GM18519 (cell line): Measurements from ENCODE around the gene C2orf49.

Experiments used
- ATAC-seq: cut with Tn5 transposase; IDR thresholded peaks from one replicate; pipeline ENCODE4 v1.9.1; 2021; ENCODE audit warnings: mild to moderate bottlenecking, moderate library complexity; ENCODE audit not compliant: unreplicated experiment, low FRiP score

The C2orf49 gene

DNA sequence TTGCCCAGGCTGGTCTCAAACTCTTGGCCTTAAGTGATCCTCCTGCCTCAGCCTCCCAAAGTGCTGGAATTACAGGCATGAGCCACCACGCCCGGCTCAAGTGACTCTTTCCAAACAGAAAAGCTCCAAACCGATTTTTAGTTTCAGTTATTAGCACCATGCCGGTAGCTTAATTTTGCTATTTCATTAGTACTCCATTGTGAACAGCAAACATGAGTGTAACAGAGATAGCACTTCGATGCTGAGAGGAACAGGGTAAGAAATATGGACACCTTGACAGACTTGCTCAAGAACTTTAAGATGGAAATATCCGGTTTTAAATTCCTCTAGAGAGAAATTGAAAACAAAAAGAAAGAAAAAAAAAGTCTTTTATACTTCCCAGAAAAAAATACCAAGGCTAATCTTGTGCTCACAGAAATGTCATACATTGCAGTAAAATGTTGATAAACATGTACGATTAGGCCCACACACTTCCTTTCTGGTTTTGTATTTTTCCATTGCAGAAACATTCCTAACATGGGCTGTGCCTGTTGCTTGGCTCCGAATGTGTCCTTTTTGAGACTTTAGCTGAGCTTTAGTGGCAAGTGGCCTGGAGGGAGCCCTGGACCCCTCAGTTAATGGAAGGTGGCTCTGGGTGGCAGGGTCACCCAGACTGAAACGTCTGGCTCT lies 43.2 kb downstream of the C2orf49 start:
- ATAC-seq: no peak

GRCh38 chr2:105381101-105381668 lies 43.8 kb downstream of the C2orf49 start:
- no peak for ATAC-seq

DNA sequence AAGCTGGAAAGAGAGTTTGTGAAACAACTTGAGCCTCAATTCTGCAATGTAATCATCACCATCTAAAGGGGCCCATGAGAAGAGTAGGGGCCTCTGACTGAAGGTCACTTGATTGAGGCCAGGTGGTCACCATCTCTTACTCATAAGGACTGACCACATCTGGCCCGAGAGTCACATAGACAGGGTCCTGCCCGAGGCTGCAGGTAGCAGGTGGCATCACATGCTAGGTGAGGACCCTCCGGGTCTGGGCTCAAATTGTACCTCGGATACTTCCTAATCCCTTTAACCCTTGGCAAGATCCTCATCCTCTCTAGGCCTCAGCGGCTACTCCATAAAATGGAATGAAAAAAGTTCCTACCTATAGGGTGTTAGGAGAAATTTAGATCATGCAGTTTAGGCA lies 44.8 kb downstream of the C2orf49 start:
- ATAC-seq: no peak

DNA sequence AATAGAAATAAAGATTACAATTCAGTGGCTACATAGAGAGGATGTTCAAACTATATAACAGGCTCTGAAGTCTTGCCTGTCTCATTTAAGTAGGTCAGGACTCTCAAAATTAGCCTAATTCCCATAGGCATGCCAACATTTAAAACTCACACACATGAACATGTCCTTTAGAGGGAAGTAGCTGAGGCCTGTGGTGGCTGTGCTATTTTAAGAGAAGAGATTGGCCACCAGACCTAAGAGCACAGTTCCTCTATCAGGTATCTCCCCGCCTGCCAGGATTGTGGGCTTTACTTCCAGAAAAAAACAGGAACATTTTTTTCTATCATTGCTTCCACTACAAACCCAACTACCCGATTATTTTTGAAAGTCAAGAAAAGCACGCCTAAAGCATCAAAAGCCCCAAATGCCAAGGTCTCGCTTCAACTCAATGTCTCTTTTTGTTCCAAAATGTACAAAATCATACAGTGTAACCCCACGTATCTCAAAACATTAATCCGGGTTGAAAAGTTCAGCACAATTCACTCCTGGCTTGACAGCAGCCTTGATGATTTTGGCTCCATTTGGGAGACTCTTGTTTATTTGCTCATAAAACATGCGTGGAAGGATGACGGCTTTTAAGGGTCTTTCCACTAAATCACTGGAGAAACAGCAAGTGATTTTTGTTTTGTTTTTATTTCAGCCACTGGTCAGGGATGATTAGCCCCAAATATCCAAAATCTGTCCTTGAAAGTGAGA lies 46.3 kb downstream of the C2orf49 start:
- ATAC-seq: no peak

GRCh38 chr2:105384216-105384615 lies 46.9 kb downstream of the C2orf49 start:
- ATAC-seq: no peak

- no peak for ATAC-seq
These were observed 47.5 kb downstream of the C2orf49 start for GRCh38 chr2:105384861-105385260.

GRCh38 chr2:105385731-105386540 lies 48.6 kb downstream of the C2orf49 start:
- no peak for ATAC-seq

DNA sequence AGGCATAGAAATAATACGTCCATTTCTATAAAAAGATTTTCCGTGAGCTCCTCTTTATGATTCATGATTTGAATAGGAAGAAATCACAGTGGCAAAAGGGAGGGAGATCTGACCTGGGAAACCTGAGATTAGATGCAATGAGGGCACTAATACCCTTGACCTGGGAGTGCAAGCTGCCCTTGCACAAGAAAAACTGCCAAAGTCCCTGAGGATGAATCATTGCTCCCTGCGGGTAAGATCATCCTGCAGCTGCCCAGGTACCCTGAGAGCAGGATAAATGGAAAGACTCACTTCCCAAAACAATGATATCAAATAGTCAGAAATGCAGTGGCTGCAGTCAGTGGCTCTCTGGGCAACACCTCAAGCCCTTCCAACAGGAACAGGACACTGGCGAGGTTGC lies 49.9 kb downstream of the C2orf49 start:
- ATAC-seq: no peak

- no peak for ATAC-seq
These were observed 51.6 kb downstream of the C2orf49 start for GRCh38 chr2:105388971-105389381.

- ATAC-seq: no peak
These were observed 53.1 kb downstream of the C2orf49 start for GRCh38 chr2:105390454-105390853.

GRCh38 chr2:105391058-105391627 lies 53.8 kb downstream of the C2orf49 start:
- no peak for ATAC-seq

GRCh38 chr2:105391763-105392662 lies 54.7 kb downstream of the C2orf49 start:
- ATAC-seq: no peak

DNA sequence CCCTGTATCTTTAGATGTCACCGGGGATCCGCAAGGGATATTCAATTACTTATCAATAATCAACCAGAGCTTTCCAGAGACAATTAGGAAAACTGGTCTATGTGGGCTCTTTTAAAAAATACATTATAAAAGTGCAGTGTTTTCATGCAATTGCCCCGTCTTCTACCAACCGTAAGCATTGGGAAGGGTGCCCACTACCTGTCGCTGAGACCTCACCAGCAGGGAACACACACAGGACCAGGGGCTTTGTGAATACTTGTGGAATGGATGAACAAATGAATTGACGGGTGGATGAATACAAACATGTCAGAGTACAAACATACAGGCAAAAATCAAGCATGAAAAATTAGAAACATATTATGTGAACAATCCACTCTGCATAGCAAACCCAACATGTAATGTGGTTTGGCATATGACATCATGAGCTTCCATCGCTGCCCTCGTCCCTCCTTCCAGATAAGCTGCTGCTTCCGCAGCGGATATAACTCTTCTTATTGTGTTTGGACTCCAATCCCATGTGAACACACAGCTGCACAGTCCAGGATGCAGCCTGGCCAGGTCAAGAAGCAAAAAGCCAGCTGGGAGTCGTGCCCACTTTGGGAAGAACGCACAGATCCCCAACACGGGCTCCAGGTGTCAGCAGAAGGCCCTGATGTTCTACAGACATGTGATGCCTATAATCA lies 56.2 kb downstream of the C2orf49 start:
- ATAC-seq: no peak

GRCh38 chr2:105394951-105395611 lies 57.7 kb downstream of the C2orf49 start:
- no peak for ATAC-seq

- ATAC-seq: no peak
These were observed 58.4 kb downstream of the C2orf49 start for GRCh38 chr2:105395691-105396090.

DNA sequence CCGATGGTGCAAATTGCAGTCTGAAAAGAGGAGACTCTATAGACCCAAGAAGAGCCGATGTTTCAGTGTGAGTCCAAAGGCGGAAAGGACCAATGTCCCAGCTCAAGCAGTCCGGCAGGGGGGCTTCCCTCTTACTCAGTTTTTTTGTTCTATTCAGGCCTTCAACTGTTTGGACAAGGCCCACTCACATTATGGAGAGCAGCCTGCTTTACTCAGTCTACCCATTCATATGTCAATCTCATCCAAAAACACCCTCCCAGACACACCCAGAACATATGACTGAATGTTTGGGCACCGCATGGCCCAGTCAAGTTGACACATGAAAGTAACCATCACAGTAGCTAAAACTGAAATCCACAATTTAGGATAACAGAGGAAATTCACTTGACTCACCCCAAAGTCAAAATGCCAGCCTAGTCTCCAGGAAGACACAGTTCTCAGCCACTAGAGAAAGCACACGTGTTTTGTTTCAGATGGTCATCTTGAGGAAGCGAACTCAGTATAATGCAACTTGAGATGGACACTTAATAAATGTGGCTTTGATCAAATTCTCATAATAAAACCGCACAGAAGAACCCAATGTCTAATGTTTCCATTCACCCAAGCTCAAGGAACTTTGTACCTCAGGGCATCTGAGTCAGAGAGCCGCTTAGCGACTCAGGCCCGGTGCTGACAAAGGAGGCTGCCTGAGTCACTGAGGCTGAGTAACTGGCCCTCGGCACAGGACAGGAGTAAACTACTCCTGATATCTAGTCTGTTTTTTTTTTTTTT lies 59.1 kb downstream of the C2orf49 start:
- ATAC-seq: no peak

- no peak for ATAC-seq
These were observed 59.8 kb downstream of the C2orf49 start for GRCh38 chr2:105397025-105397722.
